ENCODE data around the gene KLF2. TPM values are rescaled to one million over a fixed set of nuclear protein-coding genes. Genes with fewer than 3 reads are reported as not detected.

KLF2 gene
- total and polyA plus RNA-seq, 7 experiments from 2014 or later = 119 to 630 (median 445) TPM

- Mint-ChIP-seq H3K4me1 (peaks cover 17 to 62% (median 44%) of the 10 kb centered on the region in 7 donors), H3K27me3 (peaks cover 0 to 36% (median 0%) of the 10 kb centered on the region in 5 donors), H3K4me3 (peak overlapping the region; percentile 89 to 99 (median 97)), H3K36me3 (peaks cover 13 to 50% (median 43%) of the 10 kb centered on the region in 5 donors), H3K27ac (peak overlapping the region; percentile 95 to 100 (median 98)), H3K9me3 (peaks cover 0 to 45% (median 3%) of the 10 kb centered on the region in 11 donors)
- intact Hi-C loops (cut with micrococcal nuclease) = loop anchor here (1.0 to 2.0 kb wide), 6 partner anchors 8 to 252 kb away; no protein-coding TSS in a partner anchor
- no peaks in the 10 kb centered on the region for H3K9me3 ChIP-seq (ENCODE audit: control insufficient read depth in 2 of 3, low read length in 3 of 3)
- peaks cover 30 to 36% (median 33%) of the 10 kb centered on the region in 3 experiments for H3K36me3 ChIP-seq (ENCODE audit: control insufficient read depth in 2 of 3, insufficient read depth in 3 of 3, low read length in 3 of 3)
- peak; percentile 74 for ATAC-seq
- H3K27me3 ChIP-seq (ENCODE audit: control insufficient read depth in 2 of 2, insufficient read depth in 2 of 2, low read length in 2 of 2) = no peaks in the 10 kb centered on the region
- H3K4me3 ChIP-seq (ENCODE audit: low read length) = no peak overlapping the region
- peak; percentile 76 to 96 (median 92) for DNase-seq
- peak overlapping the region; percentile 98 for H3K27ac ChIP-seq (ENCODE audit: low read depth, low read length)
- POLR2A ChIA-PET = interaction anchor here (0.6 to 33.0 kb wide), 21 partner anchors 8 to 266 kb away, joined by 3 to 4370 read pairs (median 6); partner anchors contain the start of genes AP1M1 and FAM32A
- peaks cover 21 to 37% of the 10 kb centered on the region in 2 donors for H3K4me1 ChIP-seq (ENCODE audit: control insufficient read depth in 2 of 2, insufficient read depth in 2 of 2, low read length in 2 of 2)
- CTCF ChIA-PET = interaction anchor here (0.7 to 6.4 kb wide), 9 partner anchors 9 to 207 kb away, joined by 3 to 159 read pairs (median 10); no protein-coding TSS in a partner anchor
Observed at GRCh38 chr19:16330368-16330801, 5.8 kb downstream of the KLF2 start.

GRCh38 chr19:16330806-16331690 lies 6.4 kb downstream of the KLF2 start:
- peak; percentile 0 for ATAC-seq
- H3K27ac ChIP-seq (ENCODE audit: low read depth, low read length) = peak overlapping the region; percentile 98
- ChIA-PET POLR2A (interaction anchor here (0.6 to 33.0 kb wide), 23 partner anchors 9 to 267 kb away, joined by 3 to 4370 read pairs (median 6); partner anchors contain the start of genes AP1M1 and FAM32A), CTCF (interaction anchor here (0.6 to 6.4 kb wide), 9 partner anchors 8 to 1179 kb away, joined by 3 to 159 read pairs (median 10); no protein-coding TSS in a partner anchor)
- Mint-ChIP-seq H3K27me3 (peaks cover 0 to 32% (median 0%) of the 10 kb centered on the region in 5 donors), H3K9me3 (peaks cover 0 to 41% (median 3%) of the 10 kb centered on the region in 11 donors), H3K4me1 (peaks cover 17 to 59% (median 44%) of the 10 kb centered on the region in 7 donors), H3K36me3 (peaks cover 13 to 46% (median 39%) of the 10 kb centered on the region in 5 donors), H3K27ac (peak overlapping the region; percentile 95 to 100 (median 98)), H3K4me3 (peak overlapping the region; percentile 5 to 99 (median 80))
- DNase-seq = peak in 5 of 9 donors; percentile 30 to 62 (median 56)
- H3K9me3 ChIP-seq (ENCODE audit: control insufficient read depth in 2 of 3, low read length in 3 of 3) = no peaks in the 10 kb centered on the region
- intact Hi-C loops (cut with micrococcal nuclease) = loop anchor here (1.0 to 2.0 kb wide), 6 partner anchors 7 to 252 kb away; no protein-coding TSS in a partner anchor
- peaks cover 25 to 32% (median 29%) of the 10 kb centered on the region in 3 experiments for H3K36me3 ChIP-seq (ENCODE audit: control insufficient read depth in 2 of 3, insufficient read depth in 3 of 3, low read length in 3 of 3)
- no peak overlapping the region for H3K4me3 ChIP-seq (ENCODE audit: low read length)
- H3K4me1 ChIP-seq (ENCODE audit: control insufficient read depth in 2 of 2, insufficient read depth in 2 of 2, low read length in 2 of 2) = peaks cover 21 to 37% of the 10 kb centered on the region in 2 donors
- H3K27me3 ChIP-seq (ENCODE audit: control insufficient read depth in 2 of 2, insufficient read depth in 2 of 2, low read length in 2 of 2) = no peaks in the 10 kb centered on the region

- H3K27ac Mint-ChIP-seq = peak overlapping the region in 7 of 9 donors; percentile 4 to 93 (median 73)
- peaks cover 0 to 24% (median 2%) of the 10 kb centered on the region in 11 donors for H3K9me3 Mint-ChIP-seq
- no peaks in the 10 kb centered on the region for H3K9me3 ChIP-seq (ENCODE audit: control insufficient read depth in 2 of 3, low read length in 3 of 3)
- H3K4me3 Mint-ChIP-seq = no peak overlapping the region
- peaks cover 22 to 68% (median 59%) of the 10 kb centered on the region in 7 donors for H3K4me1 Mint-ChIP-seq
- CTCF ChIA-PET = interaction anchor here (1.0 to 6.4 kb wide), 2 partner anchors 30 to 36 kb away, joined by 3 to 159 read pairs; no protein-coding TSS in a partner anchor
- no peaks in the 10 kb centered on the region for H3K27me3 ChIP-seq (ENCODE audit: control insufficient read depth in 2 of 2, insufficient read depth in 2 of 2, low read length in 2 of 2)
- peaks cover 5 to 12% (median 9%) of the 10 kb centered on the region in 3 experiments for H3K36me3 ChIP-seq (ENCODE audit: control insufficient read depth in 2 of 3, insufficient read depth in 3 of 3, low read length in 3 of 3)
- no peak overlapping the region for H3K27ac ChIP-seq (ENCODE audit: low read depth, low read length)
- DNase-seq (peak in 1 of 9 donors; percentile 24), ATAC-seq (no peak)
- intact Hi-C loops (cut with micrococcal nuclease) = no loop called here
- POLR2A ChIA-PET = interaction anchor here (1.1 to 33.0 kb wide), 4 partner anchors 9 to 53 kb away, joined by 4 to 4370 read pairs (median 6); no protein-coding TSS in a partner anchor
- H3K36me3 Mint-ChIP-seq = peaks cover 8 to 28% (median 19%) of the 10 kb centered on the region in 5 donors
- H3K27me3 Mint-ChIP-seq = peaks cover 0 to 31% (median 0%) of the 10 kb centered on the region in 5 donors
- H3K4me1 ChIP-seq (ENCODE audit: control insufficient read depth in 2 of 2, insufficient read depth in 2 of 2, low read length in 2 of 2) = peaks cover 37 to 46% of the 10 kb centered on the region in 2 donors
- no peak overlapping the region for H3K4me3 ChIP-seq (ENCODE audit: low read length)
Observed at GRCh38 chr19:16333001-16333586, 8.5 kb downstream of the KLF2 start.

- ATAC-seq (no peak), DNase-seq (no peak)
- Histone ChIP-seq H3K4me3 (ENCODE audit: low read length) (no peak overlapping the region), H3K27ac (ENCODE audit: low read depth, low read length) (no peak overlapping the region), H3K27me3 (ENCODE audit: control insufficient read depth in 2 of 2, insufficient read depth in 2 of 2, low read length in 2 of 2) (no peaks in the 10 kb centered on the region), H3K9me3 (ENCODE audit: control insufficient read depth in 2 of 3, low read length in 3 of 3) (no peaks in the 10 kb centered on the region), H3K36me3 (ENCODE audit: control insufficient read depth in 2 of 3, insufficient read depth in 3 of 3, low read length in 3 of 3) (peaks cover 0 to under 1% (median 0%) of the 10 kb centered on the region in 3 experiments), H3K4me1 (ENCODE audit: control insufficient read depth in 2 of 2, insufficient read depth in 2 of 2, low read length in 2 of 2) (peaks cover 42 to 47% of the 10 kb centered on the region in 2 donors)
- Mint-ChIP-seq H3K36me3 (peaks cover 0 to 15% (median 6%) of the 10 kb centered on the region in 5 donors), H3K4me1 (peaks cover 24 to 68% (median 60%) of the 10 kb centered on the region in 7 donors), H3K9me3 (peaks cover 0 to 13% (median 0%) of the 10 kb centered on the region in 11 donors), H3K27ac (peak overlapping the region; percentile 9 to 81 (median 55)), H3K4me3 (no peak overlapping the region), H3K27me3 (peaks cover 0 to 23% (median 0%) of the 10 kb centered on the region in 5 donors)
- ChIA-PET POLR2A (interaction anchor here (0.6 to 33.0 kb wide), 2 partner anchors 33 to 73 kb away, joined by 3 to 4370 read pairs; no protein-coding TSS in a partner anchor), CTCF (interaction anchor here (1.6 kb wide), 1 partner anchor 17 kb away, joined by 4 read pairs; no protein-coding TSS in a partner anchor)
- intact Hi-C loops (cut with micrococcal nuclease) = no loop called here
Observed at GRCh38 chr19:16334411-16334810, 9.8 kb downstream of the KLF2 start.

GRCh38 chr19:16335226-16335625 lies 10.6 kb downstream of the KLF2 start:
- Mint-ChIP-seq H3K36me3 (peaks cover 0 to 7% (median 0%) of the 10 kb centered on the region in 5 donors), H3K27me3 (peaks cover 0 to 23% (median 0%) of the 10 kb centered on the region in 5 donors), H3K9me3 (peaks cover 0 to 7% (median 0%) of the 10 kb centered on the region in 11 donors), H3K27ac (no peak overlapping the region), H3K4me3 (no peak overlapping the region), H3K4me1 (peaks cover 19 to 66% (median 58%) of the 10 kb centered on the region in 7 donors)
- DNase-seq (no peak), ATAC-seq (no peak)
- Histone ChIP-seq H3K36me3 (ENCODE audit: control insufficient read depth in 2 of 3, insufficient read depth in 3 of 3, low read length in 3 of 3) (no peaks in the 10 kb centered on the region), H3K27ac (ENCODE audit: low read depth, low read length) (no peak overlapping the region), H3K27me3 (ENCODE audit: control insufficient read depth in 2 of 2, insufficient read depth in 2 of 2, low read length in 2 of 2) (no peaks in the 10 kb centered on the region), H3K4me1 (ENCODE audit: control insufficient read depth in 2 of 2, insufficient read depth in 2 of 2, low read length in 2 of 2) (peaks cover 34 to 47% of the 10 kb centered on the region in 2 donors), H3K4me3 (ENCODE audit: low read length) (no peak overlapping the region), H3K9me3 (ENCODE audit: control insufficient read depth in 2 of 3, low read length in 3 of 3) (no peaks in the 10 kb centered on the region)
- intact Hi-C loops (cut with micrococcal nuclease) = no loop called here
- ChIA-PET POLR2A (interaction anchor here (0.6 to 33.0 kb wide), 3 partner anchors 11 to 74 kb away, joined by 3 to 4370 read pairs (median 9); partner anchors contain the start of gene KLF2), CTCF (interaction anchor here (1.1 to 1.6 kb wide), 3 partner anchors 16 to 41 kb away, joined by 3 to 4 read pairs (median 4); no protein-coding TSS in a partner anchor)

Data from naive thymus-derived CD4-positive, alpha-beta T cell (primary cell).